Adrenal gland (tissue), 12 donors: ENCODE measurements around the gene HOXA10. TPM values are rescaled to one million over a fixed set of nuclear protein-coding genes. Genes with fewer than 3 reads are reported as not detected.

Experiments used
- DNase-seq, 7 donors: peaks; one replicate each; pipeline ENCODE4 v3.0.0-alpha.2; 2019 to 2020
- H3K27ac ChIP-seq, 5 donors: fragments of 200-600 bp; sonication (generic) in 4 of 5; 1 replicate in 3 of 5; 2 replicates in 2 of 5; pipeline versions ENCODE4 v1.5.1 to v1.8.0; 2016 to 2020; ENCODE audit warnings: mild to moderate bottlenecking in 1 of 5
- H3K27me3 ChIP-seq: fragments of 200-600 bp; 2 replicates; pipeline ENCODE4 v1.8.0; 2021
- H3K36me3 ChIP-seq, 2 donors: fragments of 200-600 bp; replicated peaks in 1 of 2; 1 replicate in 1 of 2; 2 replicates in 1 of 2; pipeline versions ENCODE4 v1.5.1 to v1.8.0; 2018 to 2022
- H3K4me1 ChIP-seq, 2 donors: fragments of 200-600 bp; replicated peaks in 1 of 2; 1 replicate in 1 of 2; 2 replicates in 1 of 2; pipeline versions ENCODE4 v1.5.1 to v1.8.0; 2018 to 2021
- H3K4me3 ChIP-seq, 4 donors: fragments of 200-600 bp; sonication (generic) in 3 of 4; one replicate each; pipeline ENCODE4 v1.5.1; 2016 to 2018
- H3K9me3 ChIP-seq, 3 donors: fragments of 200-600 bp; sonication (generic) in 1 of 3; replicated peaks in 1 of 3; 1 replicate in 2 of 3; 2 replicates in 1 of 3; pipeline versions ENCODE4 v1.5.1 to v1.8.0; 2016 to 2021
- CTCF ChIP-seq, 6 experiments: fragments of 450-650 bp in 4 of 6; fragments of 200-600 bp in 2 of 6; sonication (generic) in 1 of 6; IDR thresholded peaks; 1 replicate in 5 of 6; 2 replicates in 1 of 6; pipeline versions ENCODE4 v1.5.1 to v1.8.0; 2016 to 2021; ENCODE audit warnings: antibody characterized with exemption in 6 of 6, mild to moderate bottlenecking in 2 of 6, moderate library complexity in 1 of 6
- POLR2A ChIP-seq, 2 donors: fragments of 450-650 bp; IDR thresholded peaks; one replicate each; pipeline ENCODE4 v1.6.1; 2017; ENCODE audit warnings: antibody characterized with exemption in 2 of 2, mild to moderate bottlenecking in 2 of 2, moderate library complexity in 1 of 2
- WGBS, 4 donors: extraction: QIAGEN DNeasy Blood & Tissue Kit in 2 of 4; methylation state at CpG; one replicate each; pipeline versions ENCODE4 v1.1.5 to v1.1.7; 2013 to 2017; 5-methylcytosine and 5-hydroxymethylcytosine counted together
- intact Hi-C, 2 donors: fragments of 100-400 bp; cut with DNase I; formaldehyde crosslinking; loops; one replicate each; pipeline versions ENCODE4 v1.14.1 to v1.15.0; 2022 to 2023
- polyA plus RNA-seq, 3 donors: library from polyadenylated mRNA; stranded (reverse); fragments of 200-250 nt in 2 of 3; fragments of 350-450 nt in 1 of 3; fragmentation: Illumina TruSeq in 1 of 3; extraction: RNeasy Lipid Tissue Mini Kit (QIAGEN cat#74804) in 1 of 3; gene quantifications; one replicate each; pipeline ENCODE4 v1.2.3, GENCODE V29; 2013 to 2014
- total RNA-seq, 9 donors: library from RNA; depleted of rRNA in 4 of 9; stranded (reverse); fragments of >200 nt in 4 of 9; fragments of 120-200 nt in 1 of 9; fragmentation: NEBNext Ultra II Directional in 1 of 9; extraction: Animal tissue kit (Norgen Biotek cat#: 25700) in 1 of 9; gene quantifications; one replicate each; pipeline versions ENCODE4 v1.1.0 to v1.2.4, GENCODE V29; 2013 to 2023
- donor health status: healthy with polysubstance abuse.
- donor health status: Bipolar disorder and iron deficiency.
- donor health status: DM: yes; HTN: yes; CAD: no.
- donor health status: DM: no; HTN: no; CAD: no.
- donor health status: DM: no; HTN: no; CAD: no.
- donor health status: DM: yes; HTN: yes; CAD: no.

HOXA10 gene
- total and polyA plus RNA-seq, 12 donors: 0.11 to 14.7 (median 11.3) TPM

GRCh38 chr7:27198138-27198841 lies 24.2 kb upstream of the HOXA10 start:
- Histone ChIP-seq H3K27ac (no peak overlapping the region), H3K36me3 (no peaks in the 10 kb centered on the region), H3K27me3 (peaks cover 94% of the 10 kb centered on the region), H3K9me3 (no peaks in the 10 kb centered on the region), H3K4me1 (peaks cover 2 to 18% of the 10 kb centered on the region in 2 donors), H3K4me3 (no peak overlapping the region)
- WGBS, 4 donors: 17 to 22% (median 19%) methylated on average over 21 to 29 of the region's 29 CpGs
- DNase-seq: peak in 2 of 7 donors; percentile 9 to 46
- TF ChIP-seq CTCF (IDR thresholded peaks at IDR 0.05) (no peak), POLR2A (IDR thresholded peaks at IDR 0.05) (no peak)
- intact Hi-C loops: loop anchor here in 1 of 2 donors (10.0 kb wide), 3 partner anchors 727 to 897 kb away; no protein-coding TSS in a partner anchor

- Histone ChIP-seq H3K9me3 (no peaks in the 10 kb centered on the region), H3K4me1 (peaks cover 9 to 23% of the 10 kb centered on the region in 2 donors), H3K27me3 (peaks cover 96% of the 10 kb centered on the region), H3K27ac (no peak overlapping the region), H3K4me3 (no peak overlapping the region), H3K36me3 (no peaks in the 10 kb centered on the region)
- WGBS, 4 donors: 26 to 32% (median 28%) methylated on average over 18 of the region's 18 CpGs
- peak in 1 of 7 donors; percentile 13 for DNase-seq
- intact Hi-C loops: loop anchor here in 1 of 2 donors (10.0 kb wide), 3 partner anchors 727 to 897 kb away; no protein-coding TSS in a partner anchor
- no peak for TF ChIP-seq POLR2A (IDR thresholded peaks at IDR 0.05)
- no peak for TF ChIP-seq CTCF (IDR thresholded peaks at IDR 0.05)
These were observed 23.3 kb upstream of the HOXA10 start for GRCh38 chr7:27197137-27198042.

- TF ChIP-seq POLR2A (IDR thresholded peaks at IDR 0.05) (no peak), CTCF (IDR thresholded peaks at IDR 0.05) (peak; percentile 56 to 83 (median 74))
- Histone ChIP-seq H3K4me1 (peaks cover 9 to 23% of the 10 kb centered on the region in 2 donors), H3K9me3 (no peaks in the 10 kb centered on the region), H3K4me3 (no peak overlapping the region), H3K27ac (no peak overlapping the region), H3K36me3 (no peaks in the 10 kb centered on the region), H3K27me3 (peaks cover 96% of the 10 kb centered on the region)
- WGBS, 4 donors: 2 to 7% (median 3%) methylated on average over 6 of the region's 6 CpGs
- intact Hi-C loops: loop anchor here in 1 of 2 donors (10.0 kb wide), 3 partner anchors 728 to 898 kb away; no protein-coding TSS in a partner anchor
- DNase-seq: peak; percentile 73 to 94 (median 81)
These were observed 22.2 kb upstream of the HOXA10 start for GRCh38 chr7:27196287-27196767.
